ENCODE results near the gene ETV3.

DNA sequence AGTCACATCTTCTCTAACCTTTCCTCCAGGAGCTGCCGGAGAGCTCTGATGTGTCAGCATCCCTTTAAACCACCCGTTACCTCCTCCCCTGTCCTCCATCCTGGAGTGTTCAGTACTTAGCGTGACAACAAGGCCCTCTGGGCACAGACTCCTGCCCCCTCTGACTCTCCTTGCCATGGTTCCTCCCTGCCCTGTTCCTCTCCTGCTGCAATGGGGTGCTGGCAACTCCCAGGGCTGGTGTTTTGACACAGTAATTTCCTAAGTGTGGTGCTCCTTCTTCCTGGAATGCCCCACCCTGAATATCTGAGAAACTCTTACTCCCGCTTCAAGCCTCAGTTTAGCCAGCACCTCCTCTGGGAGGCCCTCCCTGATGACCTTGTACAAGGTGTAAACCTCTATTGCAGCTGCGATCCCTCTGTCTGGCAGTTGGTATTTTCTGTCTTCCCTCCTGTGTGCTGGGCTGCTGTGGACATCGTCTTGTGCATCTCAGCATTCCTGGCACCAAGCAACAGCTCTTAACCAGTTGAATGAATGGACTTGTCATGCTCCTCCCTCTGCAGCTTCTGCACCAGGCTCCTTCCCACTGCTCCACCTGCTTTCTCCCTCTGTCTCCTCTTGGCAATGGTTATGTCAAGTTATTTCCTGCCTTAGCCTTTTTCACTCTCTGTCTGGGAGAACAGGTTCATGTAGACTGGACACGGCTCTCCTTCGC is 48.2 kb upstream of the ETV3 start:
- no peak for TF ChIP-seq POLR2AphosphoS5 (IDR thresholded peaks at IDR 0.05)
- TF ChIP-seq CTCF (IDR thresholded peaks at IDR 0.05), result no peak
- no peak for TF ChIP-seq POLR2A (IDR thresholded peaks at IDR 0.05)

All from stomach (tissue), 4 donors.